Mucosa of stomach (tissue), 1 donor: ENCODE results near the gene GDPGP1.

Experiments
- H3K27me3 ChIP-seq: one replicate; pipeline ENCODE4 v1.7.0; 2013; ENCODE audit warnings: mild to moderate bottlenecking, low read length; ENCODE audit not compliant: control insufficient read depth, insufficient read depth
- H3K36me3 ChIP-seq: one replicate; pipeline ENCODE4 v1.7.0; 2013; ENCODE audit warnings: low read length; ENCODE audit not compliant: control insufficient read depth, insufficient read depth
- H3K4me1 ChIP-seq: one replicate; pipeline ENCODE4 v1.7.0; 2013; ENCODE audit warnings: mild to moderate bottlenecking, low read length; ENCODE audit not compliant: control insufficient read depth, insufficient read depth
- H3K4me3 ChIP-seq: one replicate; pipeline ENCODE4 v1.7.0; 2013; ENCODE audit warnings: low read length
- H3K9ac ChIP-seq: one replicate; pipeline ENCODE4 v1.7.0; 2013; ENCODE audit warnings: mild to moderate bottlenecking, low read length, moderate library complexity
- H3K9me3 ChIP-seq: one replicate; pipeline ENCODE4 v1.7.0; 2013; ENCODE audit warnings: mild to moderate bottlenecking, low read length, moderate library complexity; ENCODE audit not compliant: control insufficient read depth
- donor health status: Pancreatic carcinoma.

GDPGP1 gene

GRCh38 chr15:90208356-90208755 lies 25.7 kb upstream of the GDPGP1 start:
- Histone ChIP-seq H3K9me3 (no peaks in the 10 kb centered on the region), H3K9ac (no peak overlapping the region), H3K4me1 (peaks cover 46% of the 10 kb centered on the region), H3K27me3 (no peaks in the 10 kb centered on the region), H3K36me3 (no peaks in the 10 kb centered on the region), H3K4me3 (no peak overlapping the region)

GRCh38 chr15:90209591-90209990 lies 24.4 kb upstream of the GDPGP1 start:
- Histone ChIP-seq H3K27me3 (no peaks in the 10 kb centered on the region), H3K4me1 (peaks cover 50% of the 10 kb centered on the region), H3K36me3 (no peaks in the 10 kb centered on the region), H3K9me3 (no peaks in the 10 kb centered on the region), H3K4me3 (no peak overlapping the region), H3K9ac (peak overlapping the region; percentile 86)

GRCh38 chr15:90210593-90210992 lies 23.4 kb upstream of the GDPGP1 start:
- Histone ChIP-seq H3K36me3 (no peaks in the 10 kb centered on the region), H3K27me3 (no peaks in the 10 kb centered on the region), H3K9me3 (no peaks in the 10 kb centered on the region), H3K9ac (peak overlapping the region; percentile 86), H3K4me3 (no peak overlapping the region), H3K4me1 (peaks cover 53% of the 10 kb centered on the region)

- peaks cover 53% of the 10 kb centered on the region for H3K4me1 ChIP-seq
- peak overlapping the region; percentile 86 for H3K9ac ChIP-seq
- H3K4me3 ChIP-seq = peak overlapping the region; percentile 17
- no peaks in the 10 kb centered on the region for H3K9me3 ChIP-seq
- H3K27me3 ChIP-seq = no peaks in the 10 kb centered on the region
- H3K36me3 ChIP-seq = no peaks in the 10 kb centered on the region
These were observed 23.0 kb upstream of the GDPGP1 start for GRCh38 chr15:90211009-90211408.

GRCh38 chr15:90211440-90212143 lies 22.4 kb upstream of the GDPGP1 start:
- peak overlapping the region; percentile 86 for H3K9ac ChIP-seq
- no peaks in the 10 kb centered on the region for H3K9me3 ChIP-seq
- no peaks in the 10 kb centered on the region for H3K36me3 ChIP-seq
- peak overlapping the region; percentile 18 for H3K4me3 ChIP-seq
- H3K4me1 ChIP-seq = peaks cover 53% of the 10 kb centered on the region
- H3K27me3 ChIP-seq = no peaks in the 10 kb centered on the region

GRCh38 chr15:90212221-90213098 lies 21.5 kb upstream of the GDPGP1 start:
- peaks cover 53% of the 10 kb centered on the region for H3K4me1 ChIP-seq
- H3K27me3 ChIP-seq = no peaks in the 10 kb centered on the region
- H3K4me3 ChIP-seq = peak overlapping the region; percentile 18
- H3K9me3 ChIP-seq = no peaks in the 10 kb centered on the region
- H3K9ac ChIP-seq = peak overlapping the region; percentile 86
- H3K36me3 ChIP-seq = no peaks in the 10 kb centered on the region

GRCh38 chr15:90213122-90213817 lies 20.7 kb upstream of the GDPGP1 start:
- peak overlapping the region; percentile 86 for H3K9ac ChIP-seq
- H3K4me1 ChIP-seq = peaks cover 53% of the 10 kb centered on the region

GRCh38 chr15:90213818-90214204 lies 20.2 kb upstream of the GDPGP1 start:
- H3K9ac ChIP-seq = peak overlapping the region; percentile 86
- H3K36me3 ChIP-seq = no peaks in the 10 kb centered on the region
- H3K9me3 ChIP-seq = no peaks in the 10 kb centered on the region
- no peaks in the 10 kb centered on the region for H3K27me3 ChIP-seq
- no peak overlapping the region for H3K4me3 ChIP-seq
- H3K4me1 ChIP-seq = peaks cover 53% of the 10 kb centered on the region

More at GRCh38 chr15:90213122-90213817, 20.7 kb upstream of the GDPGP1 start:
- Histone ChIP-seq H3K36me3 (no peaks in the 10 kb centered on the region), H3K9me3 (no peaks in the 10 kb centered on the region), H3K4me3 (no peak overlapping the region), H3K27me3 (no peaks in the 10 kb centered on the region)

GRCh38 chr15:90214553-90215196 lies 19.3 kb upstream of the GDPGP1 start:
- H3K9ac ChIP-seq = no peak overlapping the region
- no peaks in the 10 kb centered on the region for H3K9me3 ChIP-seq
- no peaks in the 10 kb centered on the region for H3K36me3 ChIP-seq
- H3K27me3 ChIP-seq = no peaks in the 10 kb centered on the region
- H3K4me1 ChIP-seq = peaks cover 54% of the 10 kb centered on the region
- no peak overlapping the region for H3K4me3 ChIP-seq

- no peaks in the 10 kb centered on the region for H3K27me3 ChIP-seq
- H3K36me3 ChIP-seq = no peaks in the 10 kb centered on the region
- no peaks in the 10 kb centered on the region for H3K9me3 ChIP-seq
- peaks cover 31% of the 10 kb centered on the region for H3K4me1 ChIP-seq
- no peak overlapping the region for H3K4me3 ChIP-seq
- H3K9ac ChIP-seq = no peak overlapping the region
These were observed 16.2 kb upstream of the GDPGP1 start for GRCh38 chr15:90217671-90218394.

GRCh38 chr15:90219421-90220141 lies 14.4 kb upstream of the GDPGP1 start:
- Histone ChIP-seq H3K9ac (no peak overlapping the region), H3K36me3 (peaks cover 5% of the 10 kb centered on the region), H3K4me3 (no peak overlapping the region), H3K4me1 (peaks cover 17% of the 10 kb centered on the region), H3K9me3 (no peaks in the 10 kb centered on the region), H3K27me3 (no peaks in the 10 kb centered on the region)
